HepG2 (cell line): ENCODE results near the gene AFF1. TPM values are rescaled to one million over a fixed set of nuclear protein-coding genes. Genes with fewer than 3 reads are reported as not detected.

Experiments used
- ARHGAP35 ChIP-seq: sonication (generic); formaldehyde crosslinking; IDR thresholded peaks from 2 replicates; pipeline ENCODE4 v1.9.0; 2022; ENCODE audit warnings: mild to moderate bottlenecking, inconsistent platforms, moderate library complexity, missing genetic modification reagents, borderline replicate concordance
- FOSL2 ChIP-seq: sonication (generic); formaldehyde crosslinking; IDR thresholded peaks from 2 replicates; pipeline ENCODE4 v1.4.0; 2020; ENCODE audit warnings: missing genetic modification reagents
- HDAC1 ChIP-seq: sonication (generic); formaldehyde crosslinking; IDR thresholded peaks from 2 replicates; pipeline ENCODE4 v1.5.1; 2020; ENCODE audit warnings: mild to moderate bottlenecking, missing genetic modification reagents
- HMGXB4 ChIP-seq, 2 experiments: sonication (generic) in 1 of 2; formaldehyde crosslinking in 1 of 2; IDR thresholded peaks; 2 replicates each; pipeline versions ENCODE4 v1.4.0 to v1.6.1; 2018 to 2020; ENCODE audit warnings: missing genetic modification reagents in 2 of 2, borderline replicate concordance in 1 of 2, low read depth in 1 of 2, mild to moderate bottlenecking in 1 of 2, missing biosample characterization in 1 of 2
- HNRNPLL ChIP-seq: fragments of 200-400 bp; formaldehyde crosslinking; IDR thresholded peaks from 2 replicates; pipeline ENCODE4 v1.6.1; 2017; ENCODE audit warnings: mild to moderate bottlenecking, low read depth, low read length; ENCODE audit not compliant: poor library complexity, severe bottlenecking
- IRX3 ChIP-seq: sonication (generic); formaldehyde crosslinking; IDR thresholded peaks from 2 replicates; pipeline ENCODE4 v1.8.1; 2023; ENCODE audit warnings: mild to moderate bottlenecking, low read depth, missing genetic modification reagents, borderline replicate concordance
- POLR2G ChIP-seq: fragments of 200-400 bp; formaldehyde crosslinking; IDR thresholded peaks from 2 replicates; pipeline ENCODE4 v1.6.1; 2018; ENCODE audit warnings: mild to moderate bottlenecking, low read depth, low read length, moderate library complexity
- RFX1 ChIP-seq: fragments of 450-650 bp; IDR thresholded peaks from 2 replicates; pipeline ENCODE4 v1.6.1; 2017
- RXRA ChIP-seq: sonication (generic); formaldehyde crosslinking; IDR thresholded peaks from 2 replicates; pipeline ENCODE4 v1.5.1; 2020; ENCODE audit warnings: missing genetic modification reagents
- SP2 ChIP-seq: sonication (generic); formaldehyde crosslinking; IDR thresholded peaks from 2 replicates; pipeline ENCODE4 v1.5.1; 2020; ENCODE audit warnings: mild to moderate bottlenecking, missing genetic modification reagents
- THAP11 ChIP-seq: IDR thresholded peaks from 2 replicates; pipeline ENCODE4 v1.6.1; 2016; ENCODE audit warnings: missing biosample characterization, missing genetic modification reagents
- TSC22D2 ChIP-seq: sonication (generic); formaldehyde crosslinking; IDR thresholded peaks from 2 replicates; pipeline ENCODE4 v1.5.1; 2020; ENCODE audit warnings: missing genetic modification reagents, mild to moderate bottlenecking, borderline replicate concordance
- ZFP37 ChIP-seq: sonication (generic); formaldehyde crosslinking; IDR thresholded peaks from 2 replicates; pipeline ENCODE4 v1.4.0; 2020; ENCODE audit warnings: missing genetic modification reagents, borderline replicate concordance
- ZFP90 ChIP-seq: sonication (generic); formaldehyde crosslinking; IDR thresholded peaks from 2 replicates; pipeline ENCODE4 v1.8.0; 2022; ENCODE audit warnings: missing genetic modification reagents, mild to moderate bottlenecking, inconsistent platforms, borderline replicate concordance
- ZKSCAN8 ChIP-seq: IDR thresholded peaks from 2 replicates; pipeline ENCODE4 v1.6.1; 2016; ENCODE audit warnings: borderline replicate concordance, missing genetic modification reagents, missing compliant biosample characterization
- ZNF121 ChIP-seq: sonication (generic); formaldehyde crosslinking; IDR thresholded peaks from 2 replicates; pipeline ENCODE4 v1.5.0; 2020; ENCODE audit warnings: mild to moderate bottlenecking, missing genetic modification reagents
- ZNF414 ChIP-seq: sonication (generic); formaldehyde crosslinking; IDR thresholded peaks from 2 replicates; pipeline ENCODE4 v1.5.0; 2020; ENCODE audit warnings: missing genetic modification reagents
- ZNF619 ChIP-seq: sonication (generic); formaldehyde crosslinking; IDR thresholded peaks from 2 replicates; pipeline ENCODE4 v1.4.0; 2020; ENCODE audit warnings: mild to moderate bottlenecking, missing genetic modification reagents
- polyA plus RNA-seq, 8 experiments: library from polyadenylated mRNA; depleted of rRNA in 3 of 8; stranded (reverse) in 7 of 8; unstranded in 1 of 8; fragments of >200 nt; fragmentation: Illumina TruSeq in 4 of 8; extraction: Trizol in 4 of 8; gene quantifications; 2 replicates each; pipeline versions ENCODE4 v1.2.1 to v1.2.3, GENCODE V29; 2011 to 2016; ENCODE audit warnings: low read depth in 4 of 8, missing spikeins in 1 of 8, mixed read lengths in 1 of 8; ENCODE audit not compliant: insufficient read depth in 1 of 8
- total RNA-seq, 5 experiments: library from RNA; depleted of rRNA; stranded (reverse); fragments of >200 nt; fragmentation: Illumina TruSeq; extraction: Trizol; gene quantifications; 2 replicates each; pipeline ENCODE4 v1.2.3, GENCODE V29; 2016; ENCODE audit warnings: low read depth in 1 of 5
- TF ChIP-seq, protein P1 (sequence below): IDR thresholded peaks from 2 replicates; pipeline ENCODE4 v1.6.1; 2012; ENCODE audit warnings: low read length, improper control_type of control experiment
- TF ChIP-seq, protein P2 (sequence below): sonication (generic); formaldehyde crosslinking; IDR thresholded peaks from 2 replicates; pipeline ENCODE4 v1.5.0; 2020; ENCODE audit warnings: mild to moderate bottlenecking, missing genetic modification reagents
- TF ChIP-seq, protein P3 (sequence below): sonication (generic); formaldehyde crosslinking; conservative IDR thresholded peaks from 2 replicates; pipeline ENCODE4 v1.4.0; 2020; ENCODE audit warnings: missing genetic modification reagents

AFF1 gene
- total and polyA plus RNA-seq, 2 of the 13 experiments (the other 11 are each of a cell fraction or from before 2014, with no cell fraction given): 15.5 to 15.9 TPM

GRCh38 chr4:86972997-86973396, 38.2 kb downstream of the AFF1 start (continued):
- TF ChIP-seq HMGXB4 (CRISPR knock-in tag; IDR thresholded peaks at IDR 0.05; ENCODE audit: borderline replicate concordance in 1 of 2, low read depth in 1 of 2) (0 out of 4 replicates have a peak, but pooled peaks of 1 of the 2 experiments have one; percentile 19), RXRA (CRISPR knock-in tag) (peak; percentile 62; the same call in 1 of the 2 replicates), ZNF414 (no peak; the same call in 1 of the 2 replicates), HNRNPLL (no peak), IRX3 (CRISPR knock-in tag) (no peak), THAP11 (CRISPR knock-in tag) (peak; percentile 34; the same call in 1 of the 2 replicates), HDAC1 (CRISPR knock-in tag) (peak; percentile 79), ZKSCAN8 (CRISPR knock-in tag) (0 out of 2 replicates have a peak, but pooled peaks have one; percentile 43), ZFP37 (CRISPR knock-in tag) (no peak), TSC22D2 (CRISPR knock-in tag) (no peak), ZNF619 (CRISPR knock-in tag) (no peak), POLR2G (peak; percentile 64; the same call in 1 of the 2 replicates), ARHGAP35 (CRISPR knock-in tag) (no peak), ZFP90 (CRISPR knock-in tag) (0 out of 2 replicates have a peak, but pooled peaks have one; percentile 52), RFX1 (no peak), ZNF121 (CRISPR knock-in tag) (no peak), SP2 (CRISPR knock-in tag) (no peak), FOSL2 (peak; percentile 67; the same call in 1 of the 2 replicates)
- TF ChIP-seq, protein P1, sequence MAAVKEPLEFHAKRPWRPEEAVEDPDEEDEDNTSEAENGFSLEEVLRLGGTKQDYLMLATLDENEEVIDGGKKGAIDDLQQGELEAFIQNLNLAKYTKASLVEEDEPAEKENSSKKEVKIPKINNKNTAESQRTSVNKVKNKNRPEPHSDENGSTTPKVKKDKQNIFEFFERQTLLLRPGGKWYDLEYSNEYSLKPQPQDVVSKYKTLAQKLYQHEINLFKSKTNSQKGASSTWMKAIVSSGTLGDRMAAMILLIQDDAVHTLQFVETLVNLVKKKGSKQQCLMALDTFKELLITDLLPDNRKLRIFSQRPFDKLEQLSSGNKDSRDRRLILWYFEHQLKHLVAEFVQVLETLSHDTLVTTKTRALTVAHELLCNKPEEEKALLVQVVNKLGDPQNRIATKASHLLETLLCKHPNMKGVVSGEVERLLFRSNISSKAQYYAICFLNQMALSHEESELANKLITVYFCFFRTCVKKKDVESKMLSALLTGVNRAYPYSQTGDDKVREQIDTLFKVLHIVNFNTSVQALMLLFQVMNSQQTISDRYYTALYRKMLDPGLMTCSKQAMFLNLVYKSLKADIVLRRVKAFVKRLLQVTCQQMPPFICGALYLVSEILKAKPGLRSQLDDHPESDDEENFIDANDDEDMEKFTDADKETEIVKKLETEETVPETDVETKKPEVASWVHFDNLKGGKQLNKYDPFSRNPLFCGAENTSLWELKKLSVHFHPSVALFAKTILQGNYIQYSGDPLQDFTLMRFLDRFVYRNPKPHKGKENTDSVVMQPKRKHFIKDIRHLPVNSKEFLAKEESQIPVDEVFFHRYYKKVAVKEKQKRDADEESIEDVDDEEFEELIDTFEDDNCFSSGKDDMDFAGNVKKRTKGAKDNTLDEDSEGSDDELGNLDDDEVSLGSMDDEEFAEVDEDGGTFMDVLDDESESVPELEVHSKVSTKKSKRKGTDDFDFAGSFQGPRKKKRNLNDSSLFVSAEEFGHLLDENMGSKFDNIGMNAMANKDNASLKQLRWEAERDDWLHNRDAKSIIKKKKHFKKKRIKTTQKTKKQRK: no peak
- TF ChIP-seq, protein P2, sequence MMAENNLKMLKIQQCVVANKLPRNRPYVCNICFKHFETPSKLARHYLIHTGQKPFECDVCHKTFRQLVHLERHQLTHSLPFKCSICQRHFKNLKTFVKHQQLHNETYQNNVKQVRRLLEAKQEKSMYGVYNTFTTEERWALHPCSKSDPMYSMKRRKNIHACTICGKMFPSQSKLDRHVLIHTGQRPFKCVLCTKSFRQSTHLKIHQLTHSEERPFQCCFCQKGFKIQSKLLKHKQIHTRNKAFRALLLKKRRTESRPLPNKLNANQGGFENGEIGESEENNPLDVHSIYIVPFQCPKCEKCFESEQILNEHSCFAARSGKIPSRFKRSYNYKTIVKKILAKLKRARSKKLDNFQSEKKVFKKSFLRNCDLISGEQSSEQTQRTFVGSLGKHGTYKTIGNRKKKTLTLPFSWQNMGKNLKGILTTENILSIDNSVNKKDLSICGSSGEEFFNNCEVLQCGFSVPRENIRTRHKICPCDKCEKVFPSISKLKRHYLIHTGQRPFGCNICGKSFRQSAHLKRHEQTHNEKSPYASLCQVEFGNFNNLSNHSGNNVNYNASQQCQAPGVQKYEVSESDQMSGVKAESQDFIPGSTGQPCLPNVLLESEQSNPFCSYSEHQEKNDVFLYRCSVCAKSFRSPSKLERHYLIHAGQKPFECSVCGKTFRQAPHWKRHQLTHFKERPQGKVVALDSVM (CRISPR knock-in tag): no peak
- TF ChIP-seq, protein P3, sequence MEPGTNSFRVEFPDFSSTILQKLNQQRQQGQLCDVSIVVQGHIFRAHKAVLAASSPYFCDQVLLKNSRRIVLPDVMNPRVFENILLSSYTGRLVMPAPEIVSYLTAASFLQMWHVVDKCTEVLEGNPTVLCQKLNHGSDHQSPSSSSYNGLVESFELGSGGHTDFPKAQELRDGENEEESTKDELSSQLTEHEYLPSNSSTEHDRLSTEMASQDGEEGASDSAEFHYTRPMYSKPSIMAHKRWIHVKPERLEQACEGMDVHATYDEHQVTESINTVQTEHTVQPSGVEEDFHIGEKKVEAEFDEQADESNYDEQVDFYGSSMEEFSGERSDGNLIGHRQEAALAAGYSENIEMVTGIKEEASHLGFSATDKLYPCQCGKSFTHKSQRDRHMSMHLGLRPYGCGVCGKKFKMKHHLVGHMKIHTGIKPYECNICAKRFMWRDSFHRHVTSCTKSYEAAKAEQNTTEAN (CRISPR knock-in tag): peak; percentile 75
